DMS 273 treated with DMSO at 0.1 percent for 48 hours (cell line): Measurements from ENCODE around the gene FAM120B.

Experiments
- DNase-seq: peaks from one replicate; lab custom pipeline; 2025; lab: John Stamatoyannopoulos, UW

Gene FAM120B

GRCh38 chr6:170357812-170358211 is 51.3 kb downstream of the FAM120B start:
- DNase-seq, result no peak

GRCh38 chr6:170358496-170358895 is 51.9 kb downstream of the FAM120B start:
- DNase-seq, result no peak

GRCh38 chr6:170360476-170360875 is 53.9 kb downstream of the FAM120B start:
- no peak for DNase-seq

- no peak for DNase-seq
Measured at GRCh38 chr6:170361335-170361734, 54.8 kb downstream of the FAM120B start.

- no peak for DNase-seq
Measured at GRCh38 chr6:170362121-170362520, 55.6 kb downstream of the FAM120B start.

GRCh38 chr6:170363255-170363654 is 56.7 kb downstream of the FAM120B start:
- DNase-seq, result no peak

- DNase-seq, result no peak
Measured at GRCh38 chr6:170365121-170365520, 58.6 kb downstream of the FAM120B start.

- DNase-seq, result no peak
Measured at GRCh38 chr6:170365593-170365992, 59.0 kb downstream of the FAM120B start.

GRCh38 chr6:170366248-170366960 is 59.8 kb downstream of the FAM120B start:
- no peak for DNase-seq

GRCh38 chr6:170367241-170367640 is 60.7 kb downstream of the FAM120B start:
- no peak for DNase-seq

GRCh38 chr6:170368544-170368943 is 62.0 kb downstream of the FAM120B start:
- DNase-seq, result no peak

GRCh38 chr6:170369403-170369802 is 62.8 kb downstream of the FAM120B start:
- no peak for DNase-seq

- DNase-seq, result no peak
Measured at GRCh38 chr6:170370416-170370815, 63.9 kb downstream of the FAM120B start.

GRCh38 chr6:170371080-170371479 is 64.5 kb downstream of the FAM120B start:
- DNase-seq, result no peak

GRCh38 chr6:170371588-170371987 is 65.0 kb downstream of the FAM120B start:
- DNase-seq, result no peak

- no peak for DNase-seq
Measured at GRCh38 chr6:170372380-170373325, 66.1 kb downstream of the FAM120B start.

GRCh38 chr6:170374571-170375444 is 68.2 kb downstream of the FAM120B start:
- no peak for DNase-seq

- DNase-seq, result no peak
Measured at GRCh38 chr6:170375661-170376060, 69.1 kb downstream of the FAM120B start.

GRCh38 chr6:170376386-170377043 is 70.0 kb downstream of the FAM120B start:
- DNase-seq, result no peak

- no peak for DNase-seq
Measured at GRCh38 chr6:170378502-170378901, 71.9 kb downstream of the FAM120B start.

GRCh38 chr6:170381562-170381961 is 75.0 kb downstream of the FAM120B start:
- no peak for DNase-seq
